ENCODE data around the gene FAM168B. TPM values are rescaled to one million over a fixed set of nuclear protein-coding genes. Genes with fewer than 3 reads are reported as not detected.

The FAM168B gene
- polyA plus RNA-seq, 1 of the 3 experiments (the other 2 are of a cell fraction) = 72.7 TPM

- Histone ChIP-seq H3K4me3 (ENCODE audit: low read depth in 2 of 2, low read length in 1 of 2) (peak overlapping the region in 1 of 2 experiments; percentile 33; a peak in 1 of 4 replicates), H3K9ac (peak overlapping the region; percentile 2; the same call in 1 of the 2 replicates), H3K27ac (ENCODE audit: low read depth in 2 of 2, low read length in 1 of 2) (no peak overlapping the region), H3F3A (replicated peaks; ENCODE audit: insufficient read depth) (peaks cover 5% of the 10 kb centered on the region), H3K9me3 (no peaks in the 10 kb centered on the region), H3K4me1 (ENCODE audit: control insufficient read depth in 1 of 2, insufficient read depth in 2 of 2, low read depth in 1 of 2, low read length in 1 of 2) (no peaks in the 10 kb centered on the region; a peak in 1 of 4 replicates), H3K36me3 (replicated peaks in 1 of 2; ENCODE audit: control insufficient read depth in 1 of 2, insufficient read depth in 2 of 2, low read length in 1 of 2) (no peaks in the 10 kb centered on the region), H3K79me2 (ENCODE audit: insufficient read depth) (no peaks in the 10 kb centered on the region), H2AFZ (ENCODE audit: low read depth) (peak overlapping the region; percentile 37; the same call in 1 of the 2 replicates), H4K20me1 (ENCODE audit: insufficient read depth) (no peaks in the 10 kb centered on the region), H3K4me2 (peak overlapping the region; percentile 67), H3K9me2 (no peaks in the 10 kb centered on the region), H3K27me3 (ENCODE audit: insufficient read depth) (no peaks in the 10 kb centered on the region)
- ChIA-PET POLR2A (no interaction called here), CTCF (interaction anchor here (1.3 kb wide), 1 partner anchor 13 kb away, joined by 3 read pairs; no protein-coding TSS in a partner anchor)
- no peak for DNase-seq
- 24% methylated on average over 8 of the region's 8 CpGs for WGBS (ENCODE audit: low lambda C conversion rate)
- TF ChIP-seq TEAD4 (IDR thresholded peaks at IDR 0.05; ENCODE audit: borderline replicate concordance, insufficient read depth) (no peak), EZH2phosphoT487 (IDR thresholded peaks at IDR 0.05; ENCODE audit: borderline replicate concordance, low read depth) (no peak), EP300 (IDR thresholded peaks at IDR 0.05; ENCODE audit: borderline replicate concordance in 1 of 2, low read depth in 1 of 2, low read length in 1 of 2) (no peak), MEF2A (IDR thresholded peaks at IDR 0.05; ENCODE audit: borderline replicate concordance, low read depth) (no peak), JUND (IDR thresholded peaks at IDR 0.05) (no peak), TCF12 (IDR thresholded peaks at IDR 0.05) (no peak), REST (IDR thresholded peaks at IDR 0.05; ENCODE audit: low read depth, low read length) (no peak), CTCF (IDR thresholded peaks at IDR 0.05) (no peak), RAD21 (IDR thresholded peaks at IDR 0.05; ENCODE audit: low read length) (no peak), RXRA (IDR thresholded peaks at IDR 0.05; ENCODE audit: borderline replicate concordance, low read depth) (no peak), TAF1 (IDR thresholded peaks at IDR 0.05; ENCODE audit: borderline replicate concordance, low read depth, low read length) (no peak), USF1 (IDR thresholded peaks at IDR 0.05; ENCODE audit: borderline replicate concordance, low read depth) (no peak), RFX5 (IDR thresholded peaks at IDR 0.05; ENCODE audit: low read length) (no peak), USF2 (IDR thresholded peaks at IDR 0.05; ENCODE audit: borderline replicate concordance, low read depth, low read length) (no peak), FOXJ3 (CRISPR knock-in tag; IDR thresholded peaks at IDR 0.05) (no peak), SMC3 (IDR thresholded peaks at IDR 0.05; ENCODE audit: low read depth, low read length) (no peak), RCOR1 (IDR thresholded peaks at IDR 0.05; ENCODE audit: low read length) (no peak), YY1 (IDR thresholded peaks at IDR 0.05; ENCODE audit: low read depth) (no peak), FOXM1 (IDR thresholded peaks at IDR 0.05; ENCODE audit: low read depth) (no peak), GABPA (IDR thresholded peaks at IDR 0.05; ENCODE audit: low read depth) (no peak)
These were observed 76.2 kb downstream of the FAM168B start for GRCh38 chr2:131016826-131017741.

All from SK-N-SH (cell line).